ENCODE measurements around the gene MSL3B.

DNA sequence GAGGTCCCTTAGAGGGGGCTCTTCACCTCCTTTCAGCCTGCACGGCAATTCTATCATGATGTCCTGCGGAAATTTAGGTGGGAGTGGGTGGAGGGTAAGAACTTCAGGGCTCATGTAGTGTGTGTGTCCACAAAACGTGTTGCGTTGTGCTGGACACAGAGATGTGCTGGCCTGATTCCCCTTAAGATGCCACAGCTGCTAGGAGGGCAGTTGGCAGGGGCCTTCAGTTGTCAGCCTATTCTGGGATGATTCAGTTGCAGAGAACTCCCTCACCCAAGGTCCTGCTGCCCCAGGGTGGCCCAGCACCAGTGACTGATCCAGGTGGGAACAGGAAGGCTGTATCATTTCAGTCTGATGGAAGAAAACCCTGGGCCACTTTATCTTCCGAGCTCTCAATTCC, 12.8 kb downstream of the MSL3B start:
- TF ChIP-seq, protein P1, sequence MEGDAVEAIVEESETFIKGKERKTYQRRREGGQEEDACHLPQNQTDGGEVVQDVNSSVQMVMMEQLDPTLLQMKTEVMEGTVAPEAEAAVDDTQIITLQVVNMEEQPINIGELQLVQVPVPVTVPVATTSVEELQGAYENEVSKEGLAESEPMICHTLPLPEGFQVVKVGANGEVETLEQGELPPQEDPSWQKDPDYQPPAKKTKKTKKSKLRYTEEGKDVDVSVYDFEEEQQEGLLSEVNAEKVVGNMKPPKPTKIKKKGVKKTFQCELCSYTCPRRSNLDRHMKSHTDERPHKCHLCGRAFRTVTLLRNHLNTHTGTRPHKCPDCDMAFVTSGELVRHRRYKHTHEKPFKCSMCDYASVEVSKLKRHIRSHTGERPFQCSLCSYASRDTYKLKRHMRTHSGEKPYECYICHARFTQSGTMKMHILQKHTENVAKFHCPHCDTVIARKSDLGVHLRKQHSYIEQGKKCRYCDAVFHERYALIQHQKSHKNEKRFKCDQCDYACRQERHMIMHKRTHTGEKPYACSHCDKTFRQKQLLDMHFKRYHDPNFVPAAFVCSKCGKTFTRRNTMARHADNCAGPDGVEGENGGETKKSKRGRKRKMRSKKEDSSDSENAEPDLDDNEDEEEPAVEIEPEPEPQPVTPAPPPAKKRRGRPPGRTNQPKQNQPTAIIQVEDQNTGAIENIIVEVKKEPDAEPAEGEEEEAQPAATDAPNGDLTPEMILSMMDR (IDR thresholded peaks at IDR 0.05; ENCODE audit: low read depth, low read length): no peak
- no peak for TF ChIP-seq POLR2A (IDR thresholded peaks at IDR 0.05; ENCODE audit: extremely low read depth, insufficient read length)
